HG03354 (cell line): Measurements from ENCODE around the gene SPANXA1.
"Not testable (repeated sequence)": the region's sequence is repeated elsewhere in the genome, so short reads cannot be mapped to it uniquely, and the experiment has no call there.

Experiments used
- ATAC-seq: cut with Tn5 transposase; IDR thresholded peaks from one replicate; pipeline ENCODE4 v1.9.1; 2021; ENCODE audit warnings: mild to moderate bottlenecking; ENCODE audit not compliant: unreplicated experiment, poor library complexity, severe bottlenecking

The SPANXA1 gene

DNA sequence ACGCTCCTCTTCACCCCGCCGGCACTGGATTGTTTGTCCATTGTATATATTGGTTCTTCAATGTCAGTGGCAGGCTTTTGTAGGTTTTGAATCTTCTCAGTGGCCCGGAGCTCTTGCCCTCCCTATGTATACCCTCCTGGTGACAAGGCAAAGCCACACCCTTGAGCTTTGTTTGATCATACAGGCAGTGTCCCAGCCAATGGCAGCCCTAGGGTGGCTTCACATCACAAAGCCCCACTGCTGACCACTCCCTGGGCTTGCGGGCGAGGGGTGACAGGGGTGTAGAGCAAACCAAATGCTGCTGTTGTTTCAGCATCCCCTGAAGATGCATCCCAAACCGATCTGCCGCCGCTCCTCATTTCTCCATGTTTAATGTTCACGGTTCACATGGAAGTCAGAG, at the start of gene SPANXA1:
TSS of gene SPANXA1 (minus strand) at position 101 of the 400 bp plus-strand sequence. CDS start at position 41, 60 bp downstream.
- ATAC-seq = not testable (repeated sequence)

DNA sequence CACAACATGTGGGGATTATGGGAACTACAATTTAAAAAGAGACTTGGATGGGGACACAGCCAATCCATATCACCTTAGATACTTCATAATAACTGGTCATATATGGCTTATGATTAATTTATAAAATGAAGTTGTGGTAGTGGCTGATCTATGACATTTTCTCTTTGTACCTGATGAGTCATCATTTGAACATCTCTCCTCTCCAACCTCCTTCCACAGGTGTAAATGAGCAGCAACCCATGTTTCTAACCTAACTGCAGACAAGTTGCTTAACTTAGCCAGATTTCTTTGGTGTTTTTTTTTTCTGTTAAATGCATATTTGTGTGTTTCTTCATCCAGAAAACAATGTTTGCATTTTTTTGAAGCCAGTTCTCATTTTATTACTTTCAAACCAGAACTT, 47.6 kb upstream of the SPANXA1 start:
- ATAC-seq = no peak

DNA sequence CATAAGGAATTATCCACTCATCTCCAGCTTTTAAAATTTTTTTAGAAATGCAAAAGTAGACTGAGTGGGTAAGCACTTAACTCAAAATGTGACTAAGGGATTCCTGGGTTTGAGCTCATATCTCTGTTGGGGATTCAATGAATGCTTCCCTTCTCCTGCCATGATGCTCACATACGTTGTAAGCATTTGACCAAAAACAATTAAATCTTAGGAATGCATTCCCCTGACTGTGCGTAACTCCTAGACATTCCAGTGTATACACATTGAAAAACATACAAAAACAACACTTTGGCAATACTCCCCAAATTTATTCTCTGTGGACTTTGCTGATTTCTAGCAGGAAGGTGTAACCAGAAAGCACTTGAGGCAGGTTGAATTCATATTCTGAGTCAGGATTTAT, 34.8 kb upstream of the SPANXA1 start:
- no peak for ATAC-seq

- ATAC-seq = no peak
Observed at GRCh38 chrX:141609111-141609510, 24.6 kb upstream of the SPANXA1 start.

- not testable (repeated sequence) for ATAC-seq
Observed at GRCh38 chrX:141589408-141589807, 4.9 kb upstream of the SPANXA1 start, which contains the start of gene SPANXA2. TSS of gene SPANXA2 (plus strand) at chrX:141589708. CDS start at chrX:141589768, 60 bp downstream.

DNA sequence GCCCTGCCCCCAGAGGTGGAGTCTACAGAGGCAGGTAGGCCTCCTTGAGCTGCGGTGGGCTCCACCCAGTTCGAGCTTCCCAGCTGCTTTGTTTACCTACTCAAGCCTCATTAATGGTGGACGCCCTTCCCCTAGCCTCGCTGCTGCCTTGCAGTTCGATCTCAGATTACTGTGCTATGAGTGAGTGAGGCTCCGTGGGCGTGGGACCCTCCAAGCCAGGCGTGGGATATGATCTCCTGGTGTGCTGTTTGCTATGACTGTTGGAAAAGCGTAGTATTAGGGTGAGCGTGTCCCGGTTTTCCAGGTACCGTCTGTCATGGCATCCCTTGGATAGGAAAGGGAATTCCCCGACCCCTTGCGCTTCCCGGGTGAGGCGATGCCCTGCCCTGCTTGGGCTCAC, 42.0 kb downstream of the SPANXA1 start:
- ATAC-seq = not testable (repeated sequence)
